B cell (primary cell): ENCODE measurements around the gene HSPA12B. TPM values are rescaled to one million over a fixed set of nuclear protein-coding genes. Genes with fewer than 3 reads are reported as not detected.
"Not testable (repeated sequence)": the region's sequence is repeated elsewhere in the genome, so short reads cannot be mapped to it uniquely, and the experiment has no call there.

ENCODE experiments used
- ATAC-seq: fragments of 200-7000 bp; cut with Tn5 transposase; one replicate; pipeline ENCODE4 v1.10.0; 2021; ENCODE audit warnings: low read depth, mild to moderate bottlenecking, moderate number of reproducible peaks, moderate library complexity
- CTCF ChIA-PET: fragments of 350-600 bp; sonication (Branson Sonifier 250); formaldehyde crosslinking; loops from one replicate; lab custom pipeline; 2021; ENCODE audit warnings: antibody characterized with exemption, inconsistent platforms; lab: Charles Lee
- POLR2A ChIA-PET: fragments of 350-600 bp; sonication (Branson Sonifier 250); formaldehyde crosslinking; loops from one replicate; lab custom pipeline; 2021; ENCODE audit warnings: antibody characterized with exemption; lab: Charles Lee
- DNase-seq: peaks from one replicate; pipeline ENCODE4 v3.0.0; 2013
- H2AFZ ChIP-seq: 2 replicates; pipeline ENCODE4 v1.6.1; 2012; ENCODE audit warnings: mild to moderate bottlenecking, low read depth, low read length; ENCODE audit not compliant: insufficient read depth, poor library complexity, severe bottlenecking
- H3K27ac ChIP-seq, 2 donors: 1 replicate in 1 of 2; 2 replicates in 1 of 2; pipeline ENCODE4 v1.5.1; 2012 to 2013; ENCODE audit warnings: low read length in 2 of 2, mild to moderate bottlenecking in 2 of 2, moderate library complexity in 1 of 2
- H3K27me3 ChIP-seq, 4 experiments: fragments of 200-600 bp in 1 of 4; sonication (generic) in 1 of 4; replicated peaks in 1 of 4; 1 replicate in 2 of 4; 2 replicates in 2 of 4; pipeline versions ENCODE4 v1.6.1 to v1.7.0; 2013 to 2016; ENCODE audit warnings: low read length in 3 of 4, mild to moderate bottlenecking in 2 of 4, mixed read lengths in 1 of 4, moderate library complexity in 1 of 4; ENCODE audit not compliant: insufficient read depth in 4 of 4, control insufficient read depth in 3 of 4; ENCODE audit errors: control extremely low read depth in 1 of 4
- H3K36me3 ChIP-seq, 2 experiments: replicated peaks in 1 of 2; 1 replicate in 1 of 2; 2 replicates in 1 of 2; pipeline versions ENCODE4 v1.6.1 to v1.7.1; 2013; ENCODE audit warnings: low read length in 1 of 2; ENCODE audit not compliant: insufficient read depth in 2 of 2, control insufficient read depth in 1 of 2; ENCODE audit errors: control extremely low read depth in 1 of 2, extremely low read depth in 1 of 2
- H3K4me1 ChIP-seq, 2 donors: fragments of 200-600 bp in 1 of 2; sonication (generic) in 1 of 2; 1 replicate in 1 of 2; 2 replicates in 1 of 2; pipeline versions ENCODE4 v1.5.1 to v1.6.1; 2013 to 2017; ENCODE audit warnings: low read length in 2 of 2; ENCODE audit not compliant: control insufficient read depth in 2 of 2, insufficient read depth in 2 of 2
- H3K4me2 ChIP-seq: replicated peaks from 2 replicates; pipeline ENCODE3; 2012; ENCODE audit warnings: mild to moderate bottlenecking, low read depth, low read length; ENCODE audit not compliant: poor library complexity, severe bottlenecking
- H3K4me3 ChIP-seq, 5 experiments: fragments of 200-600 bp in 1 of 5; sonication (generic) in 1 of 5; 1 replicate in 3 of 5; 2 replicates in 2 of 5; pipeline versions ENCODE4 v1.5.1 to v1.7.0; 2011 to 2016; ENCODE audit warnings: low read length in 4 of 5, mild to moderate bottlenecking in 4 of 5, low read depth in 2 of 5, control low read depth in 1 of 5, moderate library complexity in 1 of 5; ENCODE audit not compliant: insufficient read depth in 1 of 5; ENCODE audit errors: control extremely low read depth in 1 of 5, extremely low read depth in 1 of 5
- H3K79me2 ChIP-seq: fragments of 200-600 bp; sonication (generic); one replicate; pipeline ENCODE4 v1.6.0; 2016; ENCODE audit warnings: low read length; ENCODE audit not compliant: control insufficient read depth, insufficient read depth
- H3K9ac ChIP-seq: fragments of 200-600 bp; sonication (generic); 2 replicates; pipeline ENCODE4 v1.6.1; 2017; ENCODE audit warnings: mild to moderate bottlenecking, low read length, moderate library complexity
- H3K9me3 ChIP-seq, 3 donors: one replicate each; pipeline versions ENCODE4 v1.6.1 to v1.7.1; 2013; ENCODE audit warnings: low read length in 2 of 3; ENCODE audit not compliant: control insufficient read depth in 2 of 3, insufficient read depth in 1 of 3; ENCODE audit errors: control extremely low read depth in 1 of 3
- H4K20me1 ChIP-seq: 2 replicates; pipeline ENCODE4 v1.6.0; 2012; ENCODE audit warnings: mild to moderate bottlenecking, low read length; ENCODE audit not compliant: insufficient read depth, control insufficient read depth, poor library complexity, severe bottlenecking
- H3K27ac Mint-ChIP-seq: one replicate; pipeline ENCODE4 v1.8.0; 2021; ENCODE audit warnings: mixed read lengths
- H3K27me3 Mint-ChIP-seq: one replicate; pipeline ENCODE4 v1.8.0; 2021; ENCODE audit warnings: mixed read lengths
- H3K4me1 Mint-ChIP-seq: one replicate; pipeline ENCODE4 v1.8.0; 2021; ENCODE audit warnings: mixed read lengths
- H3K4me3 Mint-ChIP-seq: one replicate; pipeline ENCODE4 v1.8.0; 2021; ENCODE audit warnings: mixed read lengths
- H3K9me3 Mint-ChIP-seq: one replicate; pipeline ENCODE4 v1.8.0; 2022; ENCODE audit warnings: mixed read lengths; ENCODE audit not compliant: insufficient read depth
- WGBS: methylation state at CpG from one replicate; pipeline ENCODE4 v1.1.5; 2013; ENCODE audit warnings: missing lambda C conversion rate; ENCODE audit not compliant: insufficient coverage; 5-methylcytosine and 5-hydroxymethylcytosine counted together
- intact Hi-C: fragments of 100-400 bp; cut with micrococcal nuclease; formaldehyde crosslinking; loops from one replicate; pipeline ENCODE4 v1.10.0; 2022
- polyA plus RNA-seq: library from polyadenylated mRNA; depleted of rRNA; stranded (reverse); fragments of >200 nt; gene quantifications from 2 replicates; pipeline ENCODE4 v1.2.3, GENCODE V29; 2012
- total RNA-seq, 2 donors: library from RNA; stranded (reverse); fragments of 120-200 nt in 1 of 2; gene quantifications; 1 replicate in 1 of 2; 2 replicates in 1 of 2; pipeline versions ENCODE4 v1.2.3 to v1.2.4, GENCODE V29; 2013 to 2022

The HSPA12B gene
- total and polyA plus RNA-seq, 2 donors (not counting 1 experiment from before 2014, with no cell fraction given): not detected

DNA sequence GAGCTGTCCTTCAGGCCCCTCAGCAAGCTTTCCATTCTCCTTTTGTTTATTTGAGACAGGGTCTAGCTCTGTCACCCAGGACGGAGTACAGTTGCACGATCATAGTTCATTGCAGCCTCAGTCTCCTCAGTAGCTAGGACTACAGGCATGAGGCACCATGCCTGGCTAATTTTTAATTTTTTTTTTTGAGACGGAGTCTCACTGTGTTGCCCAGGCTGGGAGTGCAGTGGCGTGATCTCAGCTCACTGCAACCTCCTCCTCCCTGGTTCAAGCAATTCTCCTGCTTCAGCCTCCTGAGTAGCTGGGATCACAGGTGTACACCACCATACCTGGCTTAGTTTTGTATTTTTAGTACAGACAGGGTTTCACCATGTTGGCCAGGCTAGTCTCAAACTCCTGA, 56.7 kb downstream of the HSPA12B start:
- ChIA-PET CTCF (interaction anchor here (0.7 to 6.4 kb wide), 6 partner anchors 10 to 345 kb away, joined by 3 to 84 read pairs (median 4); partner anchors contain the start of gene AP5S1), POLR2A (interaction anchor here (0.8 to 0.9 kb wide), 2 partner anchors 30 to 31 kb away, joined by 3 to 4 read pairs; partner anchors contain the start of gene AP5S1)
- H3K36me3 ChIP-seq, intact Hi-C loops, H3K4me3 Mint-ChIP-seq, H3K27ac ChIP-seq, H3K4me2 ChIP-seq, DNase-seq, H3K9ac ChIP-seq, H3K27me3 ChIP-seq, H3K27ac Mint-ChIP-seq, H3K27me3 Mint-ChIP-seq, H3K4me3 ChIP-seq, ATAC-seq, H3K9me3 Mint-ChIP-seq, H3K9me3 ChIP-seq, H3K79me2 ChIP-seq, H2AFZ ChIP-seq: not testable (repeated sequence)
- Histone ChIP-seq H3K4me1 (peaks cover 8 to 18% of the 10 kb centered on the region in 2 donors), H4K20me1 (peaks cover 16% of the 10 kb centered on the region)
- 98% methylated on average over 4 of the region's 4 CpGs for WGBS
- H3K4me1 Mint-ChIP-seq: peaks cover 24% of the 10 kb centered on the region

DNA sequence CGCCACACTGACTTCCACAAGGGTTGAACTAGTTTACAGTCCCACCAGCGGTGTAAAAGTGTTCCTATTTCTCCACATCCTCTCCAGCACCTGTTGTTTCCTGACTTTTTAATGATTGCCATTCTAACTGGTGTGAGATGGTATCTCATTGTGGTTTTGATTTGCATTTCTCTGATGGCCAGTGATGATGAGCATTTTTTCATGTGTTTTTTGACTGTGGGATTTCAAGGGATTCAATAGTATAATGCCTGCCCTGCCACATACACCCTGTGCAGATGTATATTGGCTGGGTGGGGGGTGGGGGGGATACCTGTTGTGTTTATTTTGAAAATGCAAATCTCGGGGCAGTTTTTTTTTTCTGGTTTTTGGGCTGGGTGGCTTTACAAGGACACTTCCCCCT, 61.7 kb downstream of the HSPA12B start:
- H3K9me3 Mint-ChIP-seq, CTCF ChIA-PET, H3K4me3 Mint-ChIP-seq, H3K79me2 ChIP-seq, ATAC-seq, POLR2A ChIA-PET, DNase-seq, H3K4me2 ChIP-seq, H3K36me3 ChIP-seq, H3K27me3 ChIP-seq, H3K9ac ChIP-seq, H3K27ac ChIP-seq, H3K4me3 ChIP-seq, H3K9me3 ChIP-seq, H3K27me3 Mint-ChIP-seq, H3K27ac Mint-ChIP-seq, H2AFZ ChIP-seq, H4K20me1 ChIP-seq: not testable (repeated sequence)
- H3K4me1 Mint-ChIP-seq: peaks cover 34% of the 10 kb centered on the region
- H3K4me1 ChIP-seq: peaks cover 30 to 36% of the 10 kb centered on the region in 2 donors
- intact Hi-C loops: loop anchor here (2.0 kb wide), 1 partner anchor 95 kb away; the partner anchor contains the start of gene PANK2
- WGBS: no CpG with 5 or more reads among the region's 3 CpGs
